Anterior cingulate cortex (tissue), 58 donors: ENCODE data around the gene BRSK2.

ENCODE experiments used
- DNase-seq, 58 donors: peaks; one replicate each; lab custom pipeline; 2025; lab: John Stamatoyannopoulos, UW

The BRSK2 gene

DNA sequence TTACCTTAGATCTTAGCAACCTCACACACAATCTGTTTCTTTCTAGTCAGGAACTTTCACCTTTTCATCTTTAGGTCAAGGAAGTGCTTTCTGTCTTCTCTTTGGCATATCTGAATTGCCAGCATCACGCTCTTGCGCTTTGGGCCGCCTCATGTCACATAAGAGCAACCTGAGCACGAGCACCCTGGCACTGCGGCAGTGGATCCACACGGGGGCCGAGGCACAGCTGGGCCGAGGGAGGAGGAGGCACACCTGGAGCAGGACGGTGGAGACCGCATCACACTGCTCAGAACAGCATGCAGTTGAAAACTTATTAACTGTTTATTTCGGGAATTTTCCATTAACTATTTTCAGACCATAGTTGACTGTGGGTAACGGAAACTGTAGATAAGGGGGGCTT lies 86.1 kb downstream of the BRSK2 start:
- DNase-seq: no peak

DNA sequence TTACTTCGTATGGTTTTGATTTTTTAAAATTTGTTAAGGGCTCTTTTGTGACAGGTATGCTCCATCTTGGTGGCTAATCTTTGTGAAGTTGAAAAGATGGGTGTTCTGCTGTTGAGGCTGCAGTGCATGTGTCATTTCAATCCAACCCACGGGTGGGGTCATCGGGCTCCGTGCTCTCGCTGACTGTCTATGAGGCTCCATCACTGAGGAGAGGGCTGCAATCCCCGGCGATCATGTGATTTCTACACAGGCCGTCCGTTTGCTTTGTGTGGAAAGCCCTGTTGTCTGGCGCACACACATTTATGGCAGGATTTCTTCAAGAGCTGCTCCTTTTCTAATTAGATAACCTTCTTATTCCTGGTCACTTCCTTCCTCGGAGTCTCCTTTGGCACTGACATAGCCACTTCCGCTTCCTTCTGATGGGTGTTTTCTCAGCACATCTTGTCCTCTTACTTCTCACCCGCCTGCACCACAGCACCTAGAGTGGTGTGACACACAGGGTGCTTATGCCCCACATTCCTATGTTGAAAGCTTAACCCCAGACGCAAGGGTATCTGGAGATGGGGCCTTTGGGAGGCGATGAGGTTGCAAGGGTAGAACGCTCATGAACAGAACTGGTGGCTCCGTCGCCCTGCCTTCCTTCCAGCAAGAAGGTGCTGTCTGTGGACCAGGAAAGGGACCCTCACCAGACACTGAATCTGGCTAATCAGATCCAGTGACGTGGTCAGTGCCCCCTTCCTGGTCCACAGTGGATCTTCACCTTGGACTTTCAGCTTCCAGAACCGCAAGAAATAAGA lies 87.4 kb downstream of the BRSK2 start:
- no peak for DNase-seq

DNA sequence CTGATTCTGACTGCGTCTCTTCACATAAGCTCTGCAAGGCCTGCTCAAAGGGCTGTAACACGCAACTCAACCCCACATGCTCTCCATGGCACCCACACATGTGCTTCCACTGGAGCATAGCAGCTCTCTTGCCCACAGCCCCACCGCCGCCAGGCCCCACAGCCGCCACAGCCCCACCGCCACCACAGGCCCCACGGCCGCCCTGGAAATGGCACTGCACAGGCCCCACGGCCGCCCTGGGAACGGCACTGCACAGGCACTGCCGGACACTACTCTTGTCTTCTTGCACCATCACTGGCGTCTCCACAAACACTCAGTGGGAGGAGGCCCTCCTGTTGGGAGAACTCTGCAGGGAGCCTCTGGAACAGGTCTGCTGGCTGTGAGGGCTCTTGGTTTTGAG lies 88.3 kb downstream of the BRSK2 start:
- DNase-seq: no peak

DNA sequence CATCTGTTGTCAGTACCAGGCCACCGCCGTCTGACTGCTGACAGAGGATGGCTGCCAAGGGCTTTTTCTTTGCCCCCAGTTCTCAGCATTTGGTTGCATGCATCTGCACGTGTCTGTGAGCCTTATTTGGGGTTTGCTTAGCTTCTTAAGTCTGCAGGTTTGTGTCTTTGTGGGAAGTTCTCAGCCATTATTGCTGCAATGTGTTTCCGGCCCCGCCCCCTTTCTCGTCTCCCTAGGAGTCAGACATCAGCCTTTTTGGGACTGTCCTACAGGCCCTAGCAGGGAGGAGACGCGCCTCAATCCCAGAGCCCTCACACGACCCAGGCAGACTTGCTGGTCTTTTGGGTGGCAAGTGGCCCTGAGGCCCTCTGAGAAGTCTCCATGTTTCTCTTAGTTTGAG lies 88.8 kb downstream of the BRSK2 start:
- DNase-seq: no peak

DNA sequence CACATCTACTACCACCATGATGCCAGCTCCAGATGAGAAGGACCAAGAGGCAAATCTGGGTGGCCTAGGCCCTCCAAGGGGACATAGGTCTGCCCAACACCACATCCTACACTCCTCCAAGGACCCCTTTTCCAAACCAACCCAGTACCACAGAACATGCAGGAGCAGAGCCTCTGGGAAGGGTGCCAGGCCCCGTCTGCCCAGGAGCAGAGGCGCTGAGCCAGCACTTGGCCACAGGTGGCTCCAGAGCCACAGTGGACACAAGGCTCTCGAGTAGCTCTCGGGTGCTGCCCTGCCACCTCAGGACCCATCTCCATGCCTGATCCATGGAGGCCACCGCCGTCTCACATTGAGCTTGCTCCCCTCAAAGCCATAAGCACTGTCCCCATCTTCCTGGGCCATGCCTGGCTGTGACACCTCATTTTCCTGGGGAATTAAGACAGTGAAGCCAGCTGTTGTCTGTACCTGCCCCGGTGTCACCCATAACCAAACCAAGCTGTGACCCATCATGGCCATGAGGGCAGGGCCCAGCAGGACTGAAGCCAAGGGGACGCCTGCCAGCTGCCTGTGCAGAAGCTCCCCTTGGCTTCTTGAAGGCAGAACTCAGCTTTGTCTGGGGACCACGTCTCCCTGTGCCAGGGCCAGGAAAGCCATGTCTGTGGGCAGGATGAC lies 89.4 kb downstream of the BRSK2 start:
- DNase-seq: no peak

DNA sequence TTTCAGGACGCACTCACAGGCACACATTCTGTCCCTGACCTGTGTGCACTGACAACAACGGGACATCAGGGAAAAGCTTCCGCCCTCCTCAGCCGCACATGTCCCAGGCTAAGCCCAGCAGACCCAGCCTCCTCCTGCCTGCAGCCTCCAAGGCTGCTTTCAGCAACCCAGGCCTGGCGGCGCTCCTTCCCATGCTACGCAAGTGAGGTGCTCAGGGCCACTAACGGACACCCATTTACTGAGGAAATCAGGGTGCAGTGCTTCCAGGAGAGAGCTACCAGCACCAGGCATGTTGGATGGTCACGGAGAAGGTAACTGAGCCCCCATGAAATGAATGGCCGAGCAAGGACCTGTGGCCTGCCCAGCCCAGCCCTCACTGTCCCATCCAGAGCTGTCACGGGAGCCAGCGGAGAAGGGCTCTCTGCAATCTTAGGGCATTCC lies 90.0 kb downstream of the BRSK2 start:
- no peak for DNase-seq

DNA sequence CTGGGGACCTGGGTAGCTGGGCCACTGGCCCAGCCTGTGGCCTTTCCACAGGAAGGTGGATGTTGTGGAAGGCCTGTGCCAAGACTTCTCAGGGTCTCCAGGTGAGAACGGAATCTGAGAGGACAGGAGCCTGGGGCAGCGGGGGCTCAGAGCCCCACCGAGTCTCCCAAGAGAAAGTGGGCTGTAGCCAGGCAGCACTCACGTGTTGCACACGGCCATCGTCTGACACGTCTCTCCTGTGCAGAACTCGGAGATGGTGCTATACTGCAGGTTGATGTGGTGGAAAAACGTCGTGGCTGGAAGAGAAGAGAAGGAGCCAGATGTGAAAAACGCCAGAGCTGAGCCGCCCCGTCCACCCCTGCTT lies 90.4 kb downstream of the BRSK2 start:
- DNase-seq: no peak

DNA sequence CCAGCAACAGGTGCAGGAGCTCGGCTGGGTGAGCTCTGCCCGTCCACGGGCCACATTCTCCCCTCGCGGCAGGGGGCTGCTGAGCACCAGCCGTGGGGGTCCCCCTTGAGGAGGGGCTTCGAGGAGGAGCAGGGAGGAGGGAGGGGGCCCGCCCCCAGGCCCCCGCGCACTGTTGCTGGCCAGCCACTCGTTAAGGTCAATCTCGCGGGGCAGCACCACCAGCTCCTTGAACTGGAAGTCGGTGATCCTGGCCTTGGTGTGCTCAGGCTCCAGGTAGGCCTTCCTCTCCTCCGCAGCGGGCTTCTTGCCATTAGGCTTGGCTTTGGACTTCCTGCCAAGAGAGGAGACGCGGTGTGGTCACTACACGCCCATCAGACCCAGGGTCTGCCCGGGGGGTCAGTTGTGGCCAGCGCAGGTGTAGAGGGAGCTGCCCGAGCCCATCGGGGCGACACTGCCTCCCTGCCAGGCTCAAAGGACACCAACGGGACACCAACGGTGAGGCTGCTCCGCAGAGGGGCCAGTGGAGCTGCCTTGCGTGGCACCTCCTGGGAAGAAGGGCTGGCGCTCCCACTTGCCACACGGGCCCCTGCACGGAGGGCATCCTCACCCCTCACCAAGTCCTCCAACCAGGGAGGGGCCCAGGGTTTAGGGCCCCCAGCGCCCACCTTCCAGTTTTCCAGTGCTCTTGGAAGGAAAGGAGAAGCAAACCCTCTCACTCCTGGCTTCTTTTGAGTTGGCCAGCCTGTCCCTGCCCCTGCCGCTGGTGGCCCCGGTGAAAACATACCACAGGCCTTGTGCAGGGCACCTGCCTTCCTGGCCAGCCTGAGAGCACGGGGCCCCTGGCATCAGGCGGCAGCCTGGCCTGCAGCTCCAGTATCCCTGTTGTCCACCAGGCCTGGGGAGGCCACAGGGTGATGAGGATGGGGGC lies 91.1 kb downstream of the BRSK2 start:
- DNase-seq: no peak

DNA sequence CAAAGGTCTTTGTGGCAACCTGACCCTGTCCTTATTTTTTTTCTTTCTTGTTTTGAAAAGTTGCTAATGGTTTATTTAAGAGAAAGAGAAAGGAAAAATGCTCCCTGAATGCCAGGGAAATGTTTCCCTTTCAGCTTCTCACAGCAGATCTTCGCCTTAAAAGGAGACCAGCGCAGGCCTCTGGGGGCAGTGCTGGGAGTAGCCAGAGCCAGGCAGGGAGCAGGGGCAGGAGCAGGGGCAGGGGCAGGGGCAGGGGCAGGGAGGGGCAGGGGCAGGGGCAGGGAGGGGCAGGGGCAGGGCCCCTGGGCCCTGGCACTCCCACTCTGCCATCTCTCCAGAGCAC lies 91.7 kb downstream of the BRSK2 start:
- DNase-seq: no peak

DNA sequence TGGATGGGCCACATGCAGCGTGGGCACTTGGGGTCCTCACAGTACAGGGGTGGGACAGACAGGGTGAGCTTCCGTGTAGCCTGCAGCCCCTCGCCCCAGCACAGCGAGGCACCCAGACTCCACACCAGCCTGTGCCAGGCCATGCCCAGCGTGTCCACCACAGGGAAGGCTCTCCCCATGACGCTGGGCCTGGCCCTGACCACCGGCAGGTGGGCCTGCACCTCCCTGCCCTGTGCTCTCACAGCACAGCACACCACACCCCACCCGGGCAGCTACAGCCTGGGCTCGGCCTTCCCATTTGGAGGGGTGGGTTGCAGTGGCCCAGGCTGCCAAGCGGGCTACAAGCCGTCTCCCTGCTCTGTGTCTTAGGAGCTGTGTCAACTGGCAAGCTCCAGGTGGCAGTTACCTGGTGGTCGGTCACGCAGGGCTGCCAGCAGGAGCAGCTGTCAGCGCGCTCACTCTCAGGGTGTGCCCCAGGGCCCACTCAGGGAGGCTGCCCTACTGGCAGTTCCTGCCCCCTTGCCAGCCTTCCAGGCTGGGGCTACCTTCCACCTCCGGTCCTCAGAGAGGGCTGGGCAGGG lies 92.2 kb downstream of the BRSK2 start:
- DNase-seq: no peak

DNA sequence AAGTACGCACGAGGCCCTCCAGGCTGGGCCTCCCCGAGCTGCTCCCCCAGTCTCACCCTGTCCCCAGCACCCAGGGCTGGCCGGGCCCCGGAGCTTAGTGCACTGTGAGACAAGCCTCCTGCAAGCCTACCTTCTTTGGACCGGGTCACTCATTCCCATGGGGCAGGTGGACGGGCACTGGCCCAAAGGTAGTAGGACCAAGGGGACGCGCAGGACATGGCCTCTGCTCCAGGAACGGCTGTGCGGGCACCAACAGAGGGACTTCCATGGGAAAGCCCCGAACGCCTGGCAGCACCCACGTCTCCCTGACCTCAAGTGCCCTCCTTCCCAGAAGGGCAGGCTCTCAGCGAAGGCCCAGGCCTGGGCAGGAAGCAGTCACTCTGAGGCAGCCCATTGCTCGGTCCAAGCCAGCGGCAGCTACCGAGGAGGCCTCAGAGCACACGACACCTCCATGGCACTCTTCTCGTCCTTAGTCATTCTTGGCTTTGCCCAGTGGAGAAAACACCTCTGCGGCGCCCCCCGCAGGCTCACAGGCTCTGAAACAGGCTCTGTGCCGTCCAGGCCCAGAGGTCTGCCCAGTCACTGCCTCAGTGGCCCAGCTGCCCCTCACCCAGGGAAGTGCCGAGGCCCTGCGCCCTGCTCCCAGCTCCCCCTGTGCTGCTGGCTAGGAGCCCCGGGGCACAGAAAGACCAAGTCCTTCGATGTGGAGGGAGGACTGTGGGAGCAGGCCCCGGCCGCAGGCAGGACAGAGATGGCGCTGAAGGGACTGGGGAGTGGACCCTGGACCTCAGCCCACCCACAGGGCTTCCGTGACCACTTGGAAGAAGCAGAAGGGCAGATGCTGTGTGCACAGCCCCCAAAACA lies 93.1 kb downstream of the BRSK2 start:
- no peak for DNase-seq

DNA sequence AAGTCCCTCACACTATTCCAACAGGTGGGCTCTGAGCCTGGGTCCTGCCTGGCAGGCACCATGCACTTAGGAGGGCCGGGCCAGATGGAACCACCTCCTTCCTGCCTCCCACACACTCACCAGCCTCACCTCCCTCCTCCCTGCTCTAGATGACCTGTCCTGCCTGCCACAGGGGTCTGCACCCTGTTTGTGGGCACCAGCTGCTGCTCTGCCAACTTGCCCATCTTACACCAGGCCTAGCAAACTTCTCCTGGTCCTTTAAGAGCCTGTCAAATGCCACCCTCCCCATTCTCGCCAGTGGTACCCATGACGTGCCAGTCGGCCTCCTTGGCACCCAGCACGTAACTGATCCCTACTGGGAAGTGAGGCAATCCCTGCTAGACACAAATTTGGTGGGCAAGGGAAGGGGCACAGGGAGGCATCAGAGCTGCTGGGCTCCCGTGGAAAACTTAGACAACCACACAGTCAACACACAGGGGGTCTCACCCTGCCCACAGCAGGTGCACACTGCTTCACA lies 93.8 kb downstream of the BRSK2 start:
- no peak for DNase-seq

DNA sequence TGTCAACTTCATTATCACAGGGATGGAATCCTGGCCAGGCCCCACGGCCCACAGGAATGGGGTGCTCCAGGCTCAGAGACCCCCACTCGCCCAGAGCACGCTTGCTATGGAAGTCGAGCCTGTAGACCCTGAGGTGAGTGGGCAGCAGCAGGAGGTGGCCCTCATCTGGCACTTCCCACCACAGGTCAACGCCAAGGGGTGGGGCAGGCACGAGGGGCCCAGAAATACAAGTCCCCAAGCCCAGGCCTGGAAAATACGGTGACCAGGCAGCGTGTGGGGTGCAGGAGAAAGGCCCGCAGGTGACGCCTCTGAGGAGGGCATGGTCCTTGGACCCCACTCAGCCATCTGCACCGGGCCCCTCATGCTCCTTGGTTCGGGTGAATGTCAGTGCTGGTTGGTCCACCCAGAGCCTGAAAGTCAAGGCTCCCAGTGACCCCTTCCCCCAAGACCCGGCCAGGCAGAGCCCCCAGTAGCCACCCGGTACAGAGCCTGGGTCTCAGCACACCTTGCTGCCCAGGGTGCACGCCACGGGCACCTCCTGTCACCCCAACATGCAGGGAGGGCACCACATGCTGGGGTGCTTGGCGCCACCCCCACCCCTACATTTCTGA lies 94.4 kb downstream of the BRSK2 start:
- no peak for DNase-seq

DNA sequence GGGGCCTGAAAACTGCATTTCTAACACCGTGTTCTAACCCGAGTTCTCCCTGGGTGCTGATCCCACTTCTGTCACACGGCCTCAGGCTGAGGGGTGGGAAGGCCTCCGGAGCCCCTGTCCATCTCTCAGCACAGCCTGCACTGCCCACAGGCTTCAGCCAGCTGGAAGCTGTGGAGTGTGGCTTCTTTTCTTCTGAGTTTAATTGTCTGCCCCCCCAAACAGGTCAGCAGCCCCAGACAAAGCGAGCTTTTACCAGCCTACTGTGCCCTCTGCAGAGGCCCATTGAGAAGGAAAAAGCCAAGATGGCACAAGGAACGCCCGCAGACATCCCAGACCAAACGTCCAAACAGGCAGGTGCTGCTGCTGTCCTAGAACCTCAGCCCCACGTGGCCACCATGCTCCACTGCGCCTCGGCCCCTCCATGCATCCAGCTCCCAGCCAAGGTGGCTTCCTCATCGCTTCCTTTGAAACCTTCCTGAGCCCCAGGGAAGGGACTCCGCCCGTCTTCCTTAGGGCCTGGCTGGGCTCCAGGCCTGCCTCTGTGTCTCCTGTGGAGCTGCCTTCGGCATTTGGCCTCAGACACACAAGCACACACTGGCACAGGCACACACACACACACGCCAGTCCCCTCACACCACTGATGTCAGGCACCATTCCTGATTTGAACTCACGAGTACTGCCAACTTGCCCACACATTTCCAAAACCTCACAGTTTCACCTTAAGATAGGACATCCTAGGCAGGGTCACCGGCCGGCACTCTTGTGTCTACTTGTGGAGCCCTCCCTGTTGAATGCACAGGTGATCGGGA lies 95.2 kb downstream of the BRSK2 start:
- no peak for DNase-seq

DNA sequence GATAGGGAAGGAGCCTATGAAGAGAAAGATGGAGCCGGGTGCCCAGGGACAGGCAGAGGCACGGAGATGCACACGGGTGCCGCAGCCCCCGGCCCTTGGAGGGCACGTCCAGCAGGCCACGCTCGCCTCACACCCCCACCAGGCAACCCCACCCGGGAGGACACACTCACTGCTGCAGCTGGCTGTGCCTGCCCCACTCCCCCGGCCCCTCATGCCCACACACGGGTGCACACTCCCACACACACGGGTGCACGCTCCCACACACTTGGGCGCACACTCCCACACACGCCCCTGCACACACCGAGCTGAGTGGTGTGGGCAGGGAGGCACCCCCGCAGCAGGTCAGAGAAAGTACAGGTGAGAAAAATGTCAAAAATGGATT lies 95.8 kb downstream of the BRSK2 start:
- no peak for DNase-seq

DNA sequence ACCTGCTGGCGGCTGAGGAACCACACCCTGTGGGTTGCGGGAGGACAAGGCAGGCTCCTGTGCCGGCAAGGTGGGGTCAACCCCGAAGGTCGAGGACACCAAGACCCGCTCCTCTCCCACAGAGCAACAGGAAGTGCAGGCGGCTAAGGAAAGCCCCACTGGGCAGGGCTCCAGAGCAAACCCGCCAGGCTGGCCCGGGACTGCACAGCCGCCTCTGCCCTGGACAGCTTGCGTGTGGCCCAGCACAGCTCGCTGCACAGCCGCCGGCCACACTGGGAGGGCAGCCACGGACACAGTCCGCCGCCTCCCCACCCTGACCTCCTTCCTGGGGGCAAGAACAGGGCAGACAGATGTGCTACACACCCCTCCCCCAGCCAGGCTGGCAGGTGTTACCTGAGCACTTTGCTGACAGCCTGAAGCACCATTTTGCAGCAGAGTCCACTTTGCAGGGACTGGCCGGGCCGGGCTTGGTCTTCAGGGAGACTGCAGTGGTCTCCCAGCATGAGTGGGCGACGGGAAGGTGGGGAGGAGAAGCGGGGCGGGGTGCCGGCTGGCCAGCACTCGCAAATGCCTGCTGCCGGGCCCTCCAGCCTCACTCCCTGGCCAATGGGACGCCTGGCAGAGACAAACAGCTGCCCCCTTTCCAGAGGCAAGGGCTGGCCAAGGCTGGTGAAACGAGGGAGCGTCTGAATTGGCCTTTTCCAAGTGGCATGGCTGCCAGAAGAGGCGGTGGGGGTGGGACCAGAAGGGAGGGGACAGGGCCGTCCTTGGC lies 96.5 kb downstream of the BRSK2 start, which contains the start of gene MOB2:
MOB2 (minus strand) TSS at position 726 of the 772 bp plus-strand sequence; CDS start at position 503, 223 bp downstream.
- peak in 18 of 58 donors; percentile 32 to 76 (median 53) for DNase-seq

DNA sequence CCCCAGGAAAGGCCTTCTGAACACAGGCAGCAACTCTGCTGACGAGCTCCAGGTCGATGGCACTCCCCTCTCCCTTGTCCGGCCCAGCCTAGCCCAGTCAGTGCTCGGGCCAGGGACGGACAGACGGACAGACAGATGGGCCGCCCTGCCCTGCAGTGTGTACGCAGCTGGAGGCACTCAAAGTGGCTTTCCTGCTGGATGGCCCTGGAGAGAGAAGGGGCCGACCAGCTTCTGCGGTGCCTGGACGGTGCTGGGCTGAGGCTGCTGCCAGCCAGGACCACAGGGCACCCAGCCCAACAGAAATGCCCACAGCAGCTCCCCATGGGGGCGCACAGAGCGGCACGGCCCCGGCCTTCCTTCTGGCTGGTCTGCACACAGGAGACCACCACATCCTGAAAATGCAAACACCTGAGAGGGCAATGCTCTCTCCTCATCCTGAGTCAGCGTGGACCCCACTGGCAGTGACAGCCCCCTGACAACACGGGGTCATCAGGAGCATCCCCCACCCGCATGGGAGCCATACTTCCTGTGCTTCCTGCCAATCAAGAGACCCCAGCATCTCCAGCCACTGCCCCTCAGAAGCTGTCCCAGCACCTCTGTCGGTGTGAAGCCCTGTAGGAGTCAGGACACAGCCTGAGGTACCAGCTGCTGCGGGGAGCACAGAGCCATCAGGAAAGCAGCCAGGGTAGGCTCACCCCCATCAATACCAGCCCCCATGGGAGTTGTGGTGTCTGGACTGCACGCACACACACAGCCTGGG lies 97.5 kb downstream of the BRSK2 start:
- no peak for DNase-seq
